Stimulated activated CD8-positive, alpha-beta memory T cell treated with anti-CD3 and anti-CD28 coated beads, Interleukin-12 subunit alpha, Interleukin-12 subunit beta, amount 100 ng/mL, for 24 hours (primary cell): ENCODE data around the gene ZKSCAN4.

ENCODE experiments used
- DNase-seq: peaks from one replicate; pipeline ENCODE4 v3.0.0-alpha.2; 2020; ENCODE audit errors: extremely low read depth

The ZKSCAN4 gene

GRCh38 chr6:28250747-28251146 is 1.3 kb downstream of the ZKSCAN4 start:
- DNase-seq, result no peak

DNA sequence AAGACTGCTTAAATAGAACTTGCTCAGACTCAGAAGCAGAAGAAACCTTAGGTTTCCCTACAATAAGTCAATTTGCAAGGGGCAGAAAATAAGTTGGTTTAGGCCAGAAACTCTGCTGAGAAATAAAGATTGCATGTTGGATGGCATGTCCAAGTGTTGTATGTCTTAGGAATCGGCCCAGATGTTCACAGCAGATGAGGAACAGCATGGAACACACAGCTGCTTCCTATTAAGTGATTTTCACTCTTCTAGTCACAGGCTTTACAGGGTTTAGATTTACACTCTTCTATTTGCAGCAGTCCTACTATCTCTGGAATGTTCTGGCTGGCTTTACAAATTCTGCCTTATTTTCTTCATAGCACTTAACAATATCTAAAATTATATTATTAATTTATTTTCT is 3.2 kb downstream of the ZKSCAN4 start:
- no peak for DNase-seq

DNA sequence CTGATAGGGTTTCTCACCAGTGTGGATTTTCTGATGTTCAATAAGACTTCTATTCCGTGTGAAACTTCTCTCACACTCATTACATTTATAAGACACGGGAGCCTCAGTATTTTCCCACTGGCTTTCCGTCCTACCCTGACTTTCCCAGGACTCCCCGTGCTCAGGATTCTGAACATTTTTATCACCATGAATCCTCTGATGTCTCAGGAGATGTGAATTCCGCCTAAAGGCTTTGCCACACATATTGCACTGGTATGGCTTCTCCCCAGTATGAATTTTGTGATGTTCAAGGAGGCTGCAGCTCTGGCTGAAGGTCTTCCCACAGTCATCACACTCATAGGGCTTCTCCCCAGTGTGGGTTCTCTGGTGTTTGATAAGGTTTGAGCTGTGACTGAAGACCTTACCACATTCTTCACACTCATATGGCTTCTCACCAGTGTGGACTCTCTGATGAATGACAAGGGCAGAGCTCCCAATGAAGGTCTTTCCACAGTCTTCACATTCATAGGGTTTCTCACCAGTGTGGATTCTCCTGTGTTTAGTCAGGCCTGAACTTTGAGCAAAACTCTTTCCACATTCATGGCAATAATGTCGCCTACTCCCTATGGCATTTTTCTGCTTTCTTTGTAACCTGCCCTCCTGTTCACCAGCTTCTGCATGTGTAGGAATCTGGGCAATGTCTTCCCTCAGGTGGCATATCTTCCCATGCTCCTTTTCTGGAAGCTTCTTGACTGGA is 6.7 kb downstream of the ZKSCAN4 start:
- no peak for DNase-seq

- no peak for DNase-seq
These were observed 8.1 kb downstream of the ZKSCAN4 start for GRCh38 chr6:28243946-28244345.

DNA sequence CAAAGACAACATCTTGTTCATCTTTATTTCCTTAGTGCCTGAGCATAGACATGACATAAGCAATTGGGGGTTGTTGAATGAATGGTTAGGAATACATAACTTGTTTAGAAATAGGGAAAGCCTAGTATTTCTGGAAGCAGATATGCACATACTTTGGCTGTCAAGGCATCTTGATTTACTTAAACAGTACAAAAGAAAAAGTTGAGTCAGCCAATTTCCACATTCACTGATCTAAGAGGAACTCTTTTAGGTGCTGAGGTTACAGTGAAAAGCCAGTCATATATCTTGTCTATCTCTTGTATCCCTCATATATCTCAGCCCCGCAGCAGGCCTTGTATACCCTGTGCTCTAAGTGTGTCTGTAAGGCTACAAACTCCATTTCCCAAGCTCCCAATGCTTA is 11.6 kb downstream of the ZKSCAN4 start:
- DNase-seq, result no peak

GRCh38 chr6:28239636-28240035 is 12.4 kb downstream of the ZKSCAN4 start:
- no peak for DNase-seq

DNA sequence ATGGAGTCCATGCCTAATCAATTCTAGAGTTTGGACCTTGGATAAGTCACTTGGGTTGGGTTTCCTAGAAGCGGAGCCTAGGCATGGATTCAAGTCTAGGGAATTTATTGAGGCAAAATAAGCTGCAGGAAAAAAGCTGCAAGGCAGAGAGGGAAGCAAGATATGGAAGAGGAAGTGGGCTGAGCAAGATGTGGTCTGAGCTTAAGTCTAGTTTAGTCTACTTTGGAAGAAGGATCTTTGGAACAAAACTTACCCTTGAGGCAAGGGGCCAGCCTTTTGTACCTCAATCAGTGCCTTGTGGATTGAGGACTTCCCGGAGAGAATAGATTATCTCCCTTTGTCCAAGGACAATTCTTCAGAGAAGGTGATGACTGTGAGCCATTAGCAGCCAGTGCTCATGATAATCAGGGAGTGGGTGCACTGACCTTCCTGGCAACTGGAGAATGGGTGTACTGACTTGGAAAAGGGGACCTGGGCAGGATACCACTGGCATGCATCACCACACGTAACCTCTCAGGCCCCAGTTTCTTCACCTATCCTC is 16.1 kb downstream of the ZKSCAN4 start:
- no peak for DNase-seq

- no peak for DNase-seq
These were observed 19.3 kb downstream of the ZKSCAN4 start for GRCh38 chr6:28232785-28233184.

GRCh38 chr6:28226460-28226859 is 25.6 kb downstream of the ZKSCAN4 start:
- no peak for DNase-seq

GRCh38 chr6:28225056-28225834 is 26.8 kb downstream of the ZKSCAN4 start, which contains the start of gene ZSCAN9:
TSS of gene ZSCAN9 (plus strand) at chr6:28225275. CDS start at chr6:28227085, 1,810 bp downstream.
- DNase-seq, result no peak

- DNase-seq, result no peak
These were observed 27.7 kb downstream of the ZKSCAN4 start for GRCh38 chr6:28224131-28225055.

DNA sequence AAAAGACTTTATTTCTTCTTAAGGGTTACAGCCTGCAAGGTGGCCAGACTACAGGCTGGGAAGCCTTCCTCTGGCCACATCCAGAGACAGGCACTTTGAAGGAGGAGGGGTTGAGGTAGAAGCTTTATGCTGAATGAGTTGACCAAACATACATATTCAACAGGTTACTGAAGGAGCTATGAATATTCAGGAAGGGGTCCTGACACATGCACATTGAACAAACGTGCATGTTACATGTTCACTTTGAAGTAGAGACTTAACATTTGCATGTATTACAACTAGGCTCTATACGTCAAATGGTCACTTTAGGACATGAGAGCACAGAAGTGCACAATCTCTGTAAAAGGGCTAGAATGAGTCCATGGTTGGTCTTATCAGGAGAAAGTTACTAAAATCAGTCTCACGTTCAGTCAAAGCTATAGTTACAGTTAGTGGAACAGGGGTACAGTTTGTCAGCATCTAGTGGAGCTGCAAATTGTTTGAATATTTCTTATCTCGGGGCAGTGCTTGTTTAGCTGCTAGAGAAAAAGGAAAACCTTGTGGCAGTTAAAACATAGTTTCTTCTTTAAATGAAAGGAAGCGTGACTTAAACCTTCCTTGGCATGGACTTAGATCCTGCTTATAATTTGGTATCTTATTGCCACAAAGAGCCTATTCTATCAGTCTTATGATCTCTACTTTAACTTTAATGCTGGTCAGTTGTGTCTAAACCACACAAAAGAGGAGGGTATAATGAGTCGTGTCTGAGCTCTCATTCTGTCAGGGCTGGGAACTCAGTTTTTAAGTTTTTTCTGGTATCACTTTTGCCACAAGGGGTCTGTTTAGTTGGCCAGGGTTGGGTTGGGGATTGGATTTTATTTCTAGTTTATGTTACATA is 31.6 kb downstream of the ZKSCAN4 start:
- DNase-seq, result no peak

DNA sequence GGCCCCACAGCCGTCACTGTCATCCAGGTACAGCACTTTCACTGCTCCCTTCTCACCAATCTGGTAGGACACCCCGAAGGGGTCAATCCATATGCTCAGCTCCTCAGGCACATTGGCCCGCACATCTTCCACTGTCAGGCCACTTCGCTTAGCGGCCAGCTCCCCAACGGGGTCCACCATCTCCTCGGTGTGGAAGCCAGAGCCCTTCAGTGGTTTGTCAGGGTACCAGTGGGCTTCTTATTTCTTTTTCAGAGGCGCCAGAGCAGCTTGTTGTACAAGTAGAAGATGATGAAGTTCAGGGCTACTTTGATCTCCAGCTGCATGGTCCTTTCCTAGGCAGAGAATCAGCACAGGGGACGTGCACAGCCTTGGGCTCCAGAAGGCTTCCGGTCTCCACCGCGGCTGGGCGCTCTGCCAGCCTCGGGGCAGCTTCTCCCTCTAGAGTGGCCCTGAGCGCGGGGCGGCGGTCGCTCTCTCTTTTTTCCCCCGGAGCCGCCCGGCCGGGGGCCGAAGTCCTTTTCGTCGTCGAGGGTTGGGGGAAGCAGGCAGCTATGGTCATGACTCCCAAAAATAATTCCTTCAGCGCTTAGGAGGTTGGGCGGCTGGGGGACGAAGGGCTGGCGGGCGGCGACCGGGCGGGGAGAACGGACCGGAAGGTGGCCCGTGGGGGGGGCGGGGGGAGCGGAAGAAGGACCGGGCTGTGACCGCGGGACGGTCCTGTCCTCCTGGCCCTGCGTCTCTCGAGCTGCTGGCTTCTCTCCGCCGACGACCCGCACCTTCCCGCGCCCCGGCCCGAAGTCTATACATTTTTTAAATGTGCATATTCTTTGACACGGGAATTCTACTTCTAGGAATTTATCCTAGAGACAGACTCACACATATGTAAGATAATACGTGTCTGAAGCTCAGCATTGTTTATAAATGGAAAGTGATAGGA is 33.5 kb downstream of the ZKSCAN4 start:
- no peak for DNase-seq

DNA sequence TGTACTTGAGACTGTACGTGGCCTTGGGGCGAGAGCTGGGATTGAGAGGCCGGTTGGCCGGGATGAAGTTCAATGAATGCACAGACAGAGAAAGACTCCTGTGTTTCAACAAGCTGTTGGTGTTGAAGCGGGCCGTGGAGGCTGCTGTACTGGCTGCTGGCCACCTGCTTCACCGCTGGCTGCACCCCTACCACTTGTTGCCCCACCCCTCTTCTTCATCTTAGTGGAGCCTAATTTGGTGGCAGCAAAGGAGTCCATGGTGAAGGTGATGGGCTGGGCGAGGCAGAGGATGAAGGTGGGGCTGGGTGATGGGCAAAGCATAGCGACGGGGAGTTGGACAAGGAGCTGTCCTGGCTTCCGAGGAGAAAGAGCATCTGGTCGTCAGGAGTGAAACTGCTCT is 34.2 kb downstream of the ZKSCAN4 start:
- DNase-seq, result no peak

GRCh38 chr6:28215425-28215824 is 36.6 kb downstream of the ZKSCAN4 start:
- DNase-seq, result no peak

- DNase-seq, result no peak
These were observed 38.9 kb downstream of the ZKSCAN4 start for GRCh38 chr6:28213213-28213523.

DNA sequence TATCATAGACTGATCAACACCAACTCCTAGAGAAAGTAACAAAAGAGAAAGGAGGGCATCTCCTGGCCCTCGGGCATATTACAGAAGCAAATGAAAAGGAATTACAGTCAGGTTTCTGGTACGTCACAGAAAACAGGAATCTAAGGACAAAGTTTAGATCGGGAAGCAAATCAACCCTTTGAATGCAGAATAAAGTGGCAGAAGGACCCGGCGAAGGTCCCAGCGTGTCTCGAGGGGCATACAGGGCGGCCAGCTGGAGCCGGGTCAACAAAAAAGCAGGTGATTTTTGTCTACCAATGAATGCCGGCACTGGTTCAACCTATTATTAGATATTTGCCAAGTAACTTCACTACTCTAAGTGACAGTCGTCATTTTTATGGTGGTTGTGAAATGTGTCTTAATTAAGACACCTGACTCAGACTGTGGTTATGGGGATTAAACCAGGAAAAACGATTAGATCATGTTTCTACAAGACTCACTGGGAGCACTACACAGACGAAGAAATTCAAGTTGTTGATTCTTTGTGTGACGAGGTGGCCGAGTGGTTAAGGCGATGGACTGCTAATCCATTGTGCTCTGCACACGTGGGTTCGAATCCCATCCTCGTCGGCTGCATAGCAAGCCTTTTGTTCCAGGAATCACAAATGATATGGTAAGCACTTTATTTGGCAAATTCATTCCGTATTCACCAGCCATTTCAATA is 39.4 kb downstream of the ZKSCAN4 start:
- no peak for DNase-seq

DNA sequence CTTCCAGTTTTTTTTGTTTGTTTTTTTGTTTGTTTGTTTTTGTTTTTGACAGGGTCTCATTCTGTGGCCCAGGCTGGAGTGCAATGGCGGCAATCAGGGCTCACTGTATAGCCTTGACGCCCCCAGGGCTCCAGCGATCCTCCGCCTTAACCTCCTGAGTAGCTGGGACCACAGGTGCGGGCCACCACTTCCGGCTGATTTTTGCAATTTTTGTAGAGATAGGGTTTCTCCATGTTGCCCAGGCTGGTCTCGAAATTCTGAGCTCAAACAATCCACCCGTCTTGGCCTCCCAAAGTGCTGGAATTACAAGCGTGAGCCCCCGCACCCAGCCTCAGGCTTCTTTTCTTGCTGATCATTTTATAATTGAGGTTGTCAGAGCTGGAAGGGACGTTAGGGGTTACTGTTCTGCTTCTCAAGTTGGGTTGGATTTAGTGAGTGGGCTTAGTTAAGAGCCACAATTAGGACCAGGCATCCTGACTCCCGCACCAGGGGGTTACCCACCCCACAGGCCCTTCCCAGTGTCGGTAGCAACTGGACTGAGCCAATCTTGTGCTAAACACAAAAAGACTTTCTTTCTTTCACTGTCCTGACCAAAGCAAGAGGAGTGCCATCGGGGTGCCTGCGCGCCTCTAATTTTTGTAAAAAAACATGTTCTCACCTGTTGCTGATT is 40.1 kb downstream of the ZKSCAN4 start:
- no peak for DNase-seq
